NCI-H1092 treated with DMSO at 0.1 percent for 48 hours (cell line): ENCODE measurements around the gene FAM240A.

Source experiments
- DNase-seq: peaks from one replicate; lab custom pipeline; 2025; lab: John Stamatoyannopoulos, UW

FAM240A gene

GRCh38 chr3:46674031-46674845, 61.9 kb downstream of the FAM240A start:
- no peak for DNase-seq

- no peak for DNase-seq
These were observed 63.1 kb downstream of the FAM240A start for GRCh38 chr3:46675426-46675825.
